CD14-positive monocyte (primary cell): ENCODE data around the gene TMOD1. TPM values are rescaled to one million over a fixed set of nuclear protein-coding genes. Genes with fewer than 3 reads are reported as not detected.

ENCODE experiments used
- DNase-seq, 3 donors: peaks; one replicate each; pipeline ENCODE4 v3.0.0-alpha.2; 2011 to 2022
- H2AFZ ChIP-seq: 2 replicates; pipeline ENCODE4 v1.6.0; 2012; ENCODE audit warnings: mild to moderate bottlenecking, low read depth, low read length, inconsistent platforms; ENCODE audit not compliant: insufficient read depth, poor library complexity, severe bottlenecking
- H3K27ac ChIP-seq, 2 donors: 1 replicate in 1 of 2; 2 replicates in 1 of 2; pipeline ENCODE4 v1.5.1; 2012 to 2013; ENCODE audit warnings: low read length in 2 of 2, control low read depth in 1 of 2, inconsistent platforms in 1 of 2, low read depth in 1 of 2, mild to moderate bottlenecking in 1 of 2
- H3K27me3 ChIP-seq, 2 donors: one replicate each; pipeline versions ENCODE4 v1.6.0 to v1.6.1; 2011 to 2013; ENCODE audit warnings: low read length in 2 of 2; ENCODE audit not compliant: control insufficient read depth in 2 of 2, insufficient read depth in 2 of 2
- H3K36me3 ChIP-seq, 2 donors: replicated peaks in 1 of 2; 1 replicate in 1 of 2; 2 replicates in 1 of 2; pipeline versions ENCODE4 v1.5.1 to v1.6.1; 2012 to 2013; ENCODE audit warnings: low read length in 2 of 2, control low read depth in 1 of 2, inconsistent platforms in 1 of 2, mild to moderate bottlenecking in 1 of 2; ENCODE audit not compliant: insufficient read depth in 2 of 2, control insufficient read depth in 1 of 2
- H3K4me1 ChIP-seq, 2 donors: 1 replicate in 1 of 2; 2 replicates in 1 of 2; pipeline versions ENCODE4 v1.5.1 to v1.6.1; 2012 to 2013; ENCODE audit warnings: low read length in 2 of 2, control low read depth in 1 of 2, inconsistent platforms in 1 of 2, mild to moderate bottlenecking in 1 of 2, moderate library complexity in 1 of 2; ENCODE audit not compliant: insufficient read depth in 2 of 2, control insufficient read depth in 1 of 2
- H3K4me2 ChIP-seq: replicated peaks from 2 replicates; pipeline ENCODE3; 2012; ENCODE audit warnings: low read length, moderate library complexity, mild to moderate bottlenecking; ENCODE audit not compliant: poor library complexity, severe bottlenecking; ENCODE audit errors: extremely low read depth
- H3K4me3 ChIP-seq, 3 experiments: fragments of 200-600 bp in 1 of 3; sonication (generic) in 1 of 3; replicated peaks in 1 of 3; 1 replicate in 2 of 3; 2 replicates in 1 of 3; pipeline ENCODE4 v1.5.1; 2011 to 2013; ENCODE audit warnings: low read length in 3 of 3, mild to moderate bottlenecking in 3 of 3, control low read depth in 2 of 3, low read depth in 2 of 3, inconsistent platforms in 1 of 3, moderate library complexity in 1 of 3
- H3K79me2 ChIP-seq: 2 replicates; pipeline ENCODE4 v1.6.0; 2012; ENCODE audit warnings: mild to moderate bottlenecking, control low read depth, inconsistent platforms, low read length, moderate library complexity; ENCODE audit not compliant: insufficient read depth
- H3K9ac ChIP-seq: 2 replicates; pipeline ENCODE4 v1.6.0; 2017; ENCODE audit warnings: low read length, mild to moderate bottlenecking; ENCODE audit not compliant: insufficient read depth, poor library complexity, severe bottlenecking
- H3K9me3 ChIP-seq, 2 donors: replicated peaks in 1 of 2; 1 replicate in 1 of 2; 2 replicates in 1 of 2; pipeline versions ENCODE4 v1.5.1 to v1.6.1; 2012 to 2013; ENCODE audit warnings: low read length in 2 of 2, control low read depth in 1 of 2; ENCODE audit not compliant: control insufficient read depth in 1 of 2, insufficient read depth in 1 of 2
- H4K20me1 ChIP-seq: 2 replicates; pipeline ENCODE4 v1.6.0; 2012; ENCODE audit warnings: mild to moderate bottlenecking, low read length, control low read depth, moderate library complexity; ENCODE audit not compliant: insufficient read depth
- H3K27ac Mint-ChIP-seq, 7 donors: one replicate each; pipeline ENCODE4 v1.8.0; 2020; ENCODE audit warnings: mild to moderate bottlenecking in 7 of 7, mixed read lengths in 7 of 7, moderate library complexity in 6 of 7, inconsistent platforms in 2 of 7
- H3K27me3 Mint-ChIP-seq, 3 donors: one replicate each; pipeline ENCODE4 v1.8.0; 2021 to 2022; ENCODE audit warnings: low read depth in 3 of 3, mild to moderate bottlenecking in 3 of 3, mixed read lengths in 3 of 3, moderate library complexity in 3 of 3, inconsistent platforms in 1 of 3
- H3K36me3 Mint-ChIP-seq, 2 donors: one replicate each; pipeline ENCODE4 v1.8.0; 2020; ENCODE audit warnings: mixed read lengths in 2 of 2, inconsistent platforms in 1 of 2, mild to moderate bottlenecking in 1 of 2
- H3K4me1 Mint-ChIP-seq: one replicate; pipeline ENCODE4 v1.8.0; 2020; ENCODE audit warnings: mild to moderate bottlenecking, mixed read lengths
- H3K4me3 Mint-ChIP-seq, 2 donors: one replicate each; pipeline ENCODE4 v1.8.0; 2020; ENCODE audit warnings: mild to moderate bottlenecking in 2 of 2, mixed read lengths in 2 of 2, moderate library complexity in 1 of 2
- H3K9me3 Mint-ChIP-seq, 7 donors: one replicate each; pipeline ENCODE4 v1.8.0; 2020 to 2022; ENCODE audit warnings: mixed read lengths in 7 of 7, mild to moderate bottlenecking in 6 of 7, moderate library complexity in 6 of 7, inconsistent platforms in 2 of 7
- CTCF ChIP-seq: fragments of 200-600 bp; IDR thresholded peaks from one replicate; pipeline ENCODE4 v1.8.0; 2022; ENCODE audit warnings: antibody characterized with exemption, mild to moderate bottlenecking
- WGBS: methylation state at CpG from one replicate; pipeline ENCODE4 v1.1.5; 2013; ENCODE audit warnings: missing lambda C conversion rate; ENCODE audit not compliant: insufficient coverage; 5-methylcytosine and 5-hydroxymethylcytosine counted together
- intact Hi-C, 2 donors: fragments of 100-400 bp; cut with micrococcal nuclease; formaldehyde crosslinking; loops; one replicate each; pipeline versions ENCODE4 v1.15.0 to v1.15.1; 2023
- polyA plus RNA-seq, 3 donors: library from polyadenylated mRNA; depleted of rRNA in 1 of 3; unstranded in 2 of 3; stranded (reverse) in 1 of 3; fragments of 300-500 nt in 2 of 3; fragments of >200 nt in 1 of 3; fragmentation: Illumina TruSeq in 2 of 3; gene quantifications; 1 replicate in 2 of 3; 2 replicates in 1 of 3; pipeline ENCODE4 v1.2.3, GENCODE V29; 2012 to 2021

The TMOD1 gene
- polyA plus RNA-seq, 3 donors: 0.09 to 0.81 (median 0.59) TPM

GRCh38 chr9:97519441-97519970, 18.0 kb downstream of the TMOD1 start:
- peak overlapping the region; percentile 61 for H2AFZ ChIP-seq

GRCh38 chr9:97521576-97522333, 20.3 kb downstream of the TMOD1 start:
- Histone ChIP-seq H3K4me1 (no peaks in the 10 kb centered on the region), H3K79me2 (no peaks in the 10 kb centered on the region), H3K36me3 (no peaks in the 10 kb centered on the region), H3K9me3 (no peaks in the 10 kb centered on the region), H3K27ac (no peak overlapping the region), H3K9ac (no peak overlapping the region), H2AFZ (no peak overlapping the region), H4K20me1 (no peaks in the 10 kb centered on the region), H3K27me3 (peaks cover 12 to 20% of the 10 kb centered on the region in 2 donors), H3K4me3 (no peak overlapping the region), H3K4me2 (no peak overlapping the region)
- 90% methylated on average over 6 of the region's 10 CpGs for WGBS
- no peak overlapping the region for H3K4me3 Mint-ChIP-seq
- H3K9me3 Mint-ChIP-seq: peaks cover 0 to 2% (median 0%) of the 10 kb centered on the region in 7 donors
- peaks cover 21 to 27% (median 25%) of the 10 kb centered on the region in 3 donors for H3K27me3 Mint-ChIP-seq
- peaks cover 7% of the 10 kb centered on the region for H3K4me1 Mint-ChIP-seq
- no peaks in the 10 kb centered on the region for H3K36me3 Mint-ChIP-seq
- intact Hi-C loops: no loop called here
- TF ChIP-seq CTCF: no peak
- no peak overlapping the region for H3K27ac Mint-ChIP-seq
- DNase-seq: no peak

More at GRCh38 chr9:97519441-97519970, 18.0 kb downstream of the TMOD1 start:
- no peak overlapping the region for H3K27ac Mint-ChIP-seq
- peaks cover 0 to 2% (median 0%) of the 10 kb centered on the region in 7 donors for H3K9me3 Mint-ChIP-seq
- peaks cover 7% of the 10 kb centered on the region for H3K4me1 Mint-ChIP-seq
- H3K4me2 ChIP-seq: no peak overlapping the region
- DNase-seq: no peak
- H3K27ac ChIP-seq: no peak overlapping the region
- peaks cover 21 to 30% (median 25%) of the 10 kb centered on the region in 3 donors for H3K27me3 Mint-ChIP-seq
- no peaks in the 10 kb centered on the region for H3K79me2 ChIP-seq
- H3K36me3 Mint-ChIP-seq: no peaks in the 10 kb centered on the region
- H3K9ac ChIP-seq: no peak overlapping the region
- no peaks in the 10 kb centered on the region for H3K9me3 ChIP-seq
- intact Hi-C loops: no loop called here
- no peak overlapping the region for H3K4me3 ChIP-seq
- H3K27me3 ChIP-seq: peaks cover 12 to 20% of the 10 kb centered on the region in 2 donors
- no peaks in the 10 kb centered on the region for H3K36me3 ChIP-seq
- TF ChIP-seq CTCF: no peak
- H3K4me1 ChIP-seq: no peaks in the 10 kb centered on the region
- no peaks in the 10 kb centered on the region for H4K20me1 ChIP-seq
- H3K4me3 Mint-ChIP-seq: peak overlapping the region in 1 of 2 donors; percentile 63
- WGBS: 96% methylated on average over 9 of the region's 11 CpGs
